ENCODE measurements around the gene ANKUB1. TPM values are rescaled to one million over a fixed set of nuclear protein-coding genes. Genes with fewer than 3 reads are reported as not detected.

ANKUB1 gene
- total RNA-seq, 2 donors from 2014 or later, result not detected

DNA sequence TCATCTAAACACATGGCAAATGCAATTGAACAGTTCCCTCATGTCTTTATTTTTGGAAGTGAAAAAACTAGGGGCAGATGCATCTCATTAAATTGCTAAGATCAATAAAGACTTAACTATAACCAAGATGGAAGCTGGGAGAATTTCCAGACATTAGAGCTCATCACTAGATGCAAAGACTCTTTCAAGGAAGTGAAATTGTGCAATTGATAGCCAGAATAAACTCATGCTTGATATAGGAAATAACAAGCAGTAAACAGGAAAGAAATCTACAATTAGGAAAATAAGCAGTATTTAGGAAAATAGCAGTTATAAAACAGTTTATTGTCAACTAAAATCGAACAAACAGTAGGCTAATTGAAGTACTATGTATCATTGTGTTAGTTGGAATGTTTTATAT lies 8.8 kb upstream of the ANKUB1 start:
- H3K9me3 ChIP-seq, result no peaks in the 10 kb centered on the region
- no peaks in the 10 kb centered on the region for H3K27me3 ChIP-seq (replicated peaks; ENCODE audit: insufficient read depth)
- H3K4me1 ChIP-seq (replicated peaks), result no peaks in the 10 kb centered on the region
- no peaks in the 10 kb centered on the region for H3K36me3 ChIP-seq
- no peak overlapping the region for H3K27ac ChIP-seq
- WGBS, result 50% methylated on average over 1 of the region's 1 CpG
- TF ChIP-seq, protein P1, sequence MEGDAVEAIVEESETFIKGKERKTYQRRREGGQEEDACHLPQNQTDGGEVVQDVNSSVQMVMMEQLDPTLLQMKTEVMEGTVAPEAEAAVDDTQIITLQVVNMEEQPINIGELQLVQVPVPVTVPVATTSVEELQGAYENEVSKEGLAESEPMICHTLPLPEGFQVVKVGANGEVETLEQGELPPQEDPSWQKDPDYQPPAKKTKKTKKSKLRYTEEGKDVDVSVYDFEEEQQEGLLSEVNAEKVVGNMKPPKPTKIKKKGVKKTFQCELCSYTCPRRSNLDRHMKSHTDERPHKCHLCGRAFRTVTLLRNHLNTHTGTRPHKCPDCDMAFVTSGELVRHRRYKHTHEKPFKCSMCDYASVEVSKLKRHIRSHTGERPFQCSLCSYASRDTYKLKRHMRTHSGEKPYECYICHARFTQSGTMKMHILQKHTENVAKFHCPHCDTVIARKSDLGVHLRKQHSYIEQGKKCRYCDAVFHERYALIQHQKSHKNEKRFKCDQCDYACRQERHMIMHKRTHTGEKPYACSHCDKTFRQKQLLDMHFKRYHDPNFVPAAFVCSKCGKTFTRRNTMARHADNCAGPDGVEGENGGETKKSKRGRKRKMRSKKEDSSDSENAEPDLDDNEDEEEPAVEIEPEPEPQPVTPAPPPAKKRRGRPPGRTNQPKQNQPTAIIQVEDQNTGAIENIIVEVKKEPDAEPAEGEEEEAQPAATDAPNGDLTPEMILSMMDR (IDR thresholded peaks at IDR 0.05), result no peak
- TF ChIP-seq POLR2AphosphoS5 (IDR thresholded peaks at IDR 0.05) (no peak), POLR2A (IDR thresholded peaks at IDR 0.05) (no peak)
- intact Hi-C loops (cut with DNase I), result no loop called here
- no peak overlapping the region for H3K4me3 ChIP-seq
- DNase-seq (ENCODE audit: low spot score), result no peak

DNA sequence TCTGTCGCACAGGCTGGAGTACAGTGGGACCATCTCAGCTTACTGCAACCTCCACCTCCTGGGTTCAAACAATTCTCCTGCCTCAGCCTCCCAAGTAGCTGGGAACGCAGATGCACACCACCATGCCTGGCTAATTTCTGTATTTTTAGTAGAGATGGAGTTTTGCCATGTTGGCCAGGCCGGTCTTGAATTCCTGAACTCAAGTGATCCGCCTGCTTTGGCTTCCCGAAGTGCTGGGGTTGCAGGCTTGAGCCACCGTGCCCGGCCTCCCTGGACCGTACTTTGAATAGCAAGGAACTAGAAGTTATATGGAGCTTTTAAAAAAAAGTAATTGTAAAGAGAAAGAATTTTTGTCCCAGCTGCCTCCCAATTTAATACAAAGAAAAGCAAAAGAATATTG lies 8.3 kb upstream of the ANKUB1 start:
- no peaks in the 10 kb centered on the region for H3K4me1 ChIP-seq (replicated peaks)
- H3K27me3 ChIP-seq (replicated peaks; ENCODE audit: insufficient read depth), result no peaks in the 10 kb centered on the region
- H3K27ac ChIP-seq, result no peak overlapping the region
- no peak overlapping the region for H3K4me3 ChIP-seq
- H3K9me3 ChIP-seq, result no peaks in the 10 kb centered on the region
- DNase-seq (ENCODE audit: low spot score), result no peak
- intact Hi-C loops (cut with DNase I), result no loop called here
- H3K36me3 ChIP-seq, result no peaks in the 10 kb centered on the region
- 93% methylated on average over 8 of the region's 8 CpGs for WGBS
- TF ChIP-seq POLR2A (IDR thresholded peaks at IDR 0.05) (no peak), POLR2AphosphoS5 (IDR thresholded peaks at IDR 0.05) (no peak)
- TF ChIP-seq, protein P1 (IDR thresholded peaks at IDR 0.05), result no peak

GRCh38 chr3:149796026-149796425 lies 3.7 kb upstream of the ANKUB1 start:
- Histone ChIP-seq H3K9me3 (no peaks in the 10 kb centered on the region), H3K27me3 (replicated peaks; ENCODE audit: insufficient read depth) (no peaks in the 10 kb centered on the region), H3K4me1 (replicated peaks) (no peaks in the 10 kb centered on the region), H3K27ac (no peak overlapping the region), H3K36me3 (no peaks in the 10 kb centered on the region), H3K4me3 (no peak overlapping the region)
- no peak for DNase-seq (ENCODE audit: low spot score)
- TF ChIP-seq, protein P1 (IDR thresholded peaks at IDR 0.05), result no peak
- no peak for TF ChIP-seq POLR2AphosphoS5 (IDR thresholded peaks at IDR 0.05)
- no peak for TF ChIP-seq POLR2A (IDR thresholded peaks at IDR 0.05)
- 93% methylated on average over 1 of the region's 1 CpG for WGBS
- intact Hi-C loops (cut with DNase I), result no loop called here

DNA sequence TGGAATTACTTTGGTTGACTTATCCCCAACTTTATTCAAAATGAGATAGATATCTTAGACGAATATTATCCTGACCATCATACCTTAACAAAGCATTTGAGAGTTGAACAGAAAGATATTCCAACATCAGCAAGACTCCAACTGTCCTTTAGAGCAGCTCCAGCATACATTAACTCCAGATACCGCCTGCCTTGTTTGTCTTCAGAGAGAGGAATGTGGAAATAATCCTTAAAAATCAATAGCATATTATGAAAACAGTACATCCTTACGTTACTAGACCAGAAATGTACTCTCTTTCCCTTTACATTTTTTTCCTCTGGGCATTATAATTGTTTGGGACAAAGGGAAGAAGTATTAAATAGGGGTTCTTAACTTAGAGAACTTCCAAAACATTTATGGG lies 1.7 kb downstream of the ANKUB1 start:
- Histone ChIP-seq H3K9me3 (no peaks in the 10 kb centered on the region), H3K27ac (no peak overlapping the region), H3K4me3 (no peak overlapping the region), H3K36me3 (no peaks in the 10 kb centered on the region), H3K4me1 (replicated peaks) (no peaks in the 10 kb centered on the region), H3K27me3 (replicated peaks; ENCODE audit: insufficient read depth) (no peaks in the 10 kb centered on the region)
- intact Hi-C loops (cut with DNase I), result no loop called here
- 85% methylated on average over 3 of the region's 3 CpGs for WGBS
- no peak for TF ChIP-seq POLR2AphosphoS5 (IDR thresholded peaks at IDR 0.05)
- TF ChIP-seq, protein P1 (IDR thresholded peaks at IDR 0.05), result no peak
- TF ChIP-seq POLR2A (IDR thresholded peaks at IDR 0.05), result no peak
- DNase-seq (ENCODE audit: low spot score), result no peak

DNA sequence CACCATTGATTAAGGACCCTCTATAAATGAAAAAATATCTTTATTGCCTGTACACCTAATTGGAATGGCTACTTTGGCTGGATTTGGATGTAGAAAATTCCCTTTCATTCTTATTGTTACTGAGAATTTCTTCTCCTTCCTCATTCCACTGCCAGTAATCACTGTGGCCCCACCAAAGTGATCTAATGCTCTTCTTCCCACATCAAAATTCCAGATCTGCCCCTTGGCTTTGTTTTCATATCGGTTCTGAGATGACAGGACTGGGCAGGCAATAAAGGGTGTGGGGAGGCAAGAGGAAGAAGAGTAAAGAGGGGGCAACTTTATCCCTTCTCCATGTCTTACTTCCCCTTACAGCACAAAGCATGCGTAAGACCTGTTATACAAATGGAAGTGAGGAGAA lies 2.1 kb downstream of the ANKUB1 start:
- WGBS, result 60% methylated on average over 2 of the region's 2 CpGs
- no peak overlapping the region for H3K27ac ChIP-seq
- DNase-seq (ENCODE audit: low spot score), result no peak
- H3K4me3 ChIP-seq, result no peak overlapping the region
- intact Hi-C loops (cut with DNase I), result no loop called here
- no peaks in the 10 kb centered on the region for H3K4me1 ChIP-seq (replicated peaks)
- no peaks in the 10 kb centered on the region for H3K36me3 ChIP-seq
- TF ChIP-seq POLR2A (IDR thresholded peaks at IDR 0.05), result no peak
- TF ChIP-seq, protein P1 (IDR thresholded peaks at IDR 0.05), result no peak
- TF ChIP-seq POLR2AphosphoS5 (IDR thresholded peaks at IDR 0.05), result no peak
- no peaks in the 10 kb centered on the region for H3K27me3 ChIP-seq (replicated peaks; ENCODE audit: insufficient read depth)
- H3K9me3 ChIP-seq, result no peaks in the 10 kb centered on the region
